GM12878 (cell line): ENCODE measurements around the gene PLCB4. TPM values are rescaled to one million over a fixed set of nuclear protein-coding genes. Genes with fewer than 3 reads are reported as not detected.

Experiments
- ATAC-seq: fragments of 200-7000 bp; cut with Tn5 transposase; 3 replicates; pipeline ENCODE4 v1.9.1; 2020; ENCODE audit warnings: mild to moderate bottlenecking, moderate library complexity
- BruUV-seq: library from RNA; stranded (reverse); fragments of 400-500 nt; replicated peaks from 2 replicates; lab custom pipeline; 2021; lab: Mats Ljungman, UMichigan
- CTCF ChIA-PET: fragments of 300-600 bp; sonication (Branson Sonifier 250); formaldehyde crosslinking; extraction: SDS; loops from one replicate; lab custom pipeline; 2021; ENCODE audit warnings: inconsistent platforms; lab: Yijun Ruan, JAX
- POLR2A ChIA-PET: fragments of 350-600 bp; formaldehyde crosslinking; extraction: SDS; loops from one replicate; lab custom pipeline; 2021; ENCODE audit warnings: inconsistent platforms; lab: Charles Lee
- RAD21 ChIA-PET: fragments of 300-600 bp; sonication (Branson Sonifier 250); formaldehyde crosslinking; loops from one replicate; lab custom pipeline; 2023; ENCODE audit warnings: antibody characterized with exemption; ENCODE audit not compliant: unreplicated experiment; lab: Charles Lee
- SMC1A ChIA-PET: fragments of 300-600 bp; sonication (Branson Sonifier 250); formaldehyde crosslinking; loops from one replicate; lab custom pipeline; 2023; ENCODE audit not compliant: unreplicated experiment, uncharacterized antibody; lab: Charles Lee
- DNase-seq: peaks from one replicate; pipeline ENCODE4 v3.0.0-alpha.2; 2011; ENCODE audit warnings: low read depth, low spot score
- FAIRE-seq: peaks from 3 replicates; lab custom pipeline; 2011; peaks lifted over from hg19 to GRCh38; lab: Jason Lieb, UNC
- H2AFZ ChIP-seq: 2 replicates; pipeline ENCODE4 v1.6.0; 2011; ENCODE audit warnings: low read depth, low read length, control low read depth; ENCODE audit not compliant: control insufficient read depth
- H3K27ac ChIP-seq: 2 replicates; pipeline ENCODE4 v1.5.1; 2011; ENCODE audit warnings: control low read depth; ENCODE audit not compliant: control insufficient read depth, insufficient read depth
- H3K27me3 ChIP-seq, 2 experiments: replicated peaks in 1 of 2; 2 replicates each; pipeline versions ENCODE4 v1.6.0 to v1.6.1; 2011; ENCODE audit warnings: low read length in 1 of 2; ENCODE audit not compliant: control insufficient read depth in 2 of 2, insufficient read depth in 2 of 2
- H3K36me3 ChIP-seq, 2 experiments: 2 replicates each; pipeline ENCODE4 v1.5.1; 2011; ENCODE audit warnings: low read length in 1 of 2; ENCODE audit not compliant: control insufficient read depth in 2 of 2, insufficient read depth in 2 of 2
- H3K4me1 ChIP-seq: 2 replicates; pipeline ENCODE4 v1.6.1; 2011; ENCODE audit warnings: mild to moderate bottlenecking, low read length, moderate library complexity, mixed read lengths; ENCODE audit not compliant: control insufficient read depth, insufficient read depth
- H3K4me2 ChIP-seq: 2 replicates; pipeline ENCODE4 v1.6.0; 2011; ENCODE audit warnings: control low read depth; ENCODE audit not compliant: control insufficient read depth, insufficient read depth
- H3K4me3 ChIP-seq: fragments of 200-600 bp; sonication (generic); 2 replicates; pipeline ENCODE4 v1.5.1; 2016
- H3K79me2 ChIP-seq: 2 replicates; pipeline ENCODE4 v1.6.0; 2011; ENCODE audit warnings: low read length; ENCODE audit not compliant: control insufficient read depth, insufficient read depth
- H3K9ac ChIP-seq: 2 replicates; pipeline ENCODE4 v1.8.0; 2011; ENCODE audit warnings: low read length, control low read depth, mixed read lengths; ENCODE audit not compliant: control insufficient read depth, insufficient read depth
- H3K9me3 ChIP-seq: replicated peaks from 3 replicates; pipeline ENCODE4 v1.5.1; 2011; ENCODE audit warnings: mild to moderate bottlenecking, low read length; ENCODE audit not compliant: control insufficient read depth, insufficient read depth
- H4K20me1 ChIP-seq: 2 replicates; pipeline ENCODE4 v1.6.0; 2011; ENCODE audit not compliant: control insufficient read depth, insufficient read depth
- BACH1 ChIP-seq: fragments of 450-650 bp; IDR thresholded peaks from 2 replicates; pipeline ENCODE4 v1.6.1; 2017; ENCODE audit warnings: mild to moderate bottlenecking, borderline replicate concordance
- CHD4 ChIP-seq: fragments of 200-600 bp; sonication (generic); IDR thresholded peaks from 2 replicates; pipeline ENCODE4 v1.6.1; 2016; ENCODE audit warnings: mild to moderate bottlenecking
- IKZF2 ChIP-seq, 2 experiments: fragments of 450-650 bp; IDR thresholded peaks; 2 replicates each; pipeline ENCODE4 v1.6.1; 2017; ENCODE audit warnings: mild to moderate bottlenecking in 2 of 2, moderate library complexity in 2 of 2
- IRF5 ChIP-seq: fragments of 450-650 bp; IDR thresholded peaks from 2 replicates; pipeline ENCODE4 v1.6.1; 2017; ENCODE audit warnings: borderline replicate concordance
- MXI1 ChIP-seq: fragments of 150-350 bp; IDR thresholded peaks from 2 replicates; pipeline ENCODE4 v1.6.1; 2011; ENCODE audit warnings: low read depth, mild to moderate bottlenecking, inconsistent platforms, low read length, improper control_type of control experiment
- NFIC ChIP-seq: IDR thresholded peaks from 2 replicates; pipeline ENCODE4 v1.6.1; 2012; ENCODE audit warnings: low read depth, mild to moderate bottlenecking, inconsistent platforms, low read length, moderate library complexity
- SMC3 ChIP-seq: IDR thresholded peaks from 2 replicates; pipeline ENCODE4 v1.6.1; 2011; ENCODE audit warnings: low read length, improper control_type of control experiment, borderline replicate concordance
- YY1 ChIP-seq: IDR thresholded peaks from 2 replicates; pipeline ENCODE4 v1.6.1; 2011; ENCODE audit warnings: low read depth, mild to moderate bottlenecking, low read length
- ZNF384 ChIP-seq: IDR thresholded peaks from 2 replicates; pipeline ENCODE4 v1.6.1; 2012; ENCODE audit warnings: low read depth, mild to moderate bottlenecking, low read length, improper control_type of control experiment, borderline replicate concordance
- ZNF687 ChIP-seq: fragments of 450-650 bp; IDR thresholded peaks from 2 replicates; pipeline ENCODE4 v1.6.1; 2017; ENCODE audit warnings: mild to moderate bottlenecking, moderate library complexity
- ZSCAN29 ChIP-seq: fragments of 450-650 bp; IDR thresholded peaks from 2 replicates; pipeline ENCODE4 v1.6.1; 2017; ENCODE audit warnings: mild to moderate bottlenecking, moderate library complexity
- WGBS: methylation state at CpG from one replicate; pipeline ENCODE4 v1.1.6; 2016; ENCODE audit warnings: low lambda C conversion rate; ENCODE audit not compliant: insufficient replicate concordance, insufficient coverage; ENCODE audit errors: missing lambda C conversion rate; 5-methylcytosine and 5-hydroxymethylcytosine counted together
- in situ Hi-C: fragments of 300-500 bp; cut with MboI; formaldehyde crosslinking; loops from 9 replicates; pipeline ENCODE4 v1.14.3; 2018; ENCODE audit warnings: mixed read lengths
- intact Hi-C: fragments of 100-400 bp; cut with micrococcal nuclease; formaldehyde crosslinking; loops from one replicate; pipeline ENCODE4 v1.14.2; 2022; ENCODE audit not compliant: unreplicated experiment
- polyA plus RNA-seq, 11 experiments: library from polyadenylated mRNA; depleted of rRNA in 4 of 11; unstranded in 6 of 11; stranded (reverse) in 5 of 11; fragments of >200 nt; fragmentation: Nextera tagmentation in 4 of 11; fragmentation: Illumina TruSeq in 1 of 11; extraction: Ambion mirVana in 4 of 11; extraction: Trizol in 1 of 11; gene quantifications; 1 replicate in 1 of 11; 2 replicates in 10 of 11; pipeline versions ENCODE4 v1.2.1 to v1.2.3, GENCODE V29; 2011 to 2016; ENCODE audit warnings: inconsistent platforms in 2 of 11, missing spikeins in 2 of 11, low read depth in 1 of 11
- total RNA-seq, 4 experiments: library from RNA; depleted of rRNA in 3 of 4; stranded (reverse); fragments of >200 nt in 3 of 4; fragmentation: Illumina TruSeq in 1 of 4; extraction: Trizol in 1 of 4; gene quantifications; 2 replicates each; pipeline versions ENCODE4 v1.2.1 to v1.2.3, GENCODE V29; 2013 to 2021
- TF ChIP-seq, protein P1 (sequence below): fragments of 450-650 bp; IDR thresholded peaks from 2 replicates; pipeline ENCODE4 v1.6.1; 2018; ENCODE audit warnings: mild to moderate bottlenecking, low read depth, moderate library complexity; ENCODE audit not compliant: partially characterized antibody
- TF ChIP-seq, protein P2 (sequence below): fragments of 450-650 bp; IDR thresholded peaks from 2 replicates; pipeline ENCODE4 v1.6.1; 2017; ENCODE audit warnings: mild to moderate bottlenecking, low read depth, inconsistent platforms; ENCODE audit not compliant: poor library complexity, severe bottlenecking
- TF ChIP-seq, protein P3 (sequence below): IDR thresholded peaks from 2 replicates; pipeline ENCODE4 v1.6.1; 2012; ENCODE audit warnings: low read depth, low read length, improper control_type of control experiment

Gene PLCB4
- total and polyA plus RNA-seq, 10 of the 15 experiments (the other 5 are each of a cell fraction or from before 2014, with no cell fraction given), result not detected

- BruUV-seq, result no TSS peak
- TF ChIP-seq CHD4 (no peak), BACH1 (no peak), ZSCAN29 (no peak), ZNF687 (no peak), IKZF2 (IDR thresholded peaks at IDR 0.05) (no peak), NFIC (no peak), IRF5 (no peak), YY1 (no peak), ZNF384 (no peak), MXI1 (no peak), SMC3 (no peak)
- TF ChIP-seq, protein P1, sequence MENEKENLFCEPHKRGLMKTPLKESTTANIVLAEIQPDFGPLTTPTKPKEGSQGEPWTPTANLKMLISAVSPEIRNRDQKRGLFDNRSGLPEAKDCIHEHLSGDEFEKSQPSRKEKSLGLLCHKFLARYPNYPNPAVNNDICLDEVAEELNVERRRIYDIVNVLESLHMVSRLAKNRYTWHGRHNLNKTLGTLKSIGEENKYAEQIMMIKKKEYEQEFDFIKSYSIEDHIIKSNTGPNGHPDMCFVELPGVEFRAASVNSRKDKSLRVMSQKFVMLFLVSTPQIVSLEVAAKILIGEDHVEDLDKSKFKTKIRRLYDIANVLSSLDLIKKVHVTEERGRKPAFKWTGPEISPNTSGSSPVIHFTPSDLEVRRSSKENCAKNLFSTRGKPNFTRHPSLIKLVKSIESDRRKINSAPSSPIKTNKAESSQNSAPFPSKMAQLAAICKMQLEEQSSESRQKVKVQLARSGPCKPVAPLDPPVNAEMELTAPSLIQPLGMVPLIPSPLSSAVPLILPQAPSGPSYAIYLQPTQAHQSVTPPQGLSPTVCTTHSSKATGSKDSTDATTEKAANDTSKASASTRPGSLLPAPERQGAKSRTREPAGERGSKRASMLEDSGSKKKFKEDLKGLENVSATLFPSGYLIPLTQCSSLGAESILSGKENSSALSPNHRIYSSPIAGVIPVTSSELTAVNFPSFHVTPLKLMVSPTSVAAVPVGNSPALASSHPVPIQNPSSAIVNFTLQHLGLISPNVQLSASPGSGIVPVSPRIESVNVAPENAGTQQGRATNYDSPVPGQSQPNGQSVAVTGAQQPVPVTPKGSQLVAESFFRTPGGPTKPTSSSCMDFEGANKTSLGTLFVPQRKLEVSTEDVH, result no peak
- TF ChIP-seq, protein P2, sequence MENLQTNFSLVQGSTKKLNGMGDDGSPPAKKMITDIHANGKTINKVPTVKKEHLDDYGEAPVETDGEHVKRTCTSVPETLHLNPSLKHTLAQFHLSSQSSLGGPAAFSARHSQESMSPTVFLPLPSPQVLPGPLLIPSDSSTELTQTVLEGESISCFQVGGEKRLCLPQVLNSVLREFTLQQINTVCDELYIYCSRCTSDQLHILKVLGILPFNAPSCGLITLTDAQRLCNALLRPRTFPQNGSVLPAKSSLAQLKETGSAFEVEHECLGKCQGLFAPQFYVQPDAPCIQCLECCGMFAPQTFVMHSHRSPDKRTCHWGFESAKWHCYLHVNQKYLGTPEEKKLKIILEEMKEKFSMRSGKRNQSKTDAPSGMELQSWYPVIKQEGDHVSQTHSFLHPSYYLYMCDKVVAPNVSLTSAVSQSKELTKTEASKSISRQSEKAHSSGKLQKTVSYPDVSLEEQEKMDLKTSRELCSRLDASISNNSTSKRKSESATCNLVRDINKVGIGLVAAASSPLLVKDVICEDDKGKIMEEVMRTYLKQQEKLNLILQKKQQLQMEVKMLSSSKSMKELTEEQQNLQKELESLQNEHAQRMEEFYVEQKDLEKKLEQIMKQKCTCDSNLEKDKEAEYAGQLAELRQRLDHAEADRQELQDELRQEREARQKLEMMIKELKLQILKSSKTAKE, result no peak
- TF ChIP-seq, protein P3, sequence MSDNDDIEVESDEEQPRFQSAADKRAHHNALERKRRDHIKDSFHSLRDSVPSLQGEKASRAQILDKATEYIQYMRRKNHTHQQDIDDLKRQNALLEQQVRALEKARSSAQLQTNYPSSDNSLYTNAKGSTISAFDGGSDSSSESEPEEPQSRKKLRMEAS, result no peak
Measured at GRCh38 chr20:9360431-9360830, 291.5 kb downstream of the PLCB4 start.

More at GRCh38 chr20:9360431-9360830, 291.5 kb downstream of the PLCB4 start:
- SMC1A ChIA-PET, result interaction anchor here (0.5 kb wide), 1 partner anchor 68 kb away, joined by 3 read pairs; no protein-coding TSS in a partner anchor
- no peak for DNase-seq
- POLR2A ChIA-PET, result interaction anchor here (0.5 kb wide), 1 partner anchor 316 kb away, joined by 3 read pairs; no protein-coding TSS in a partner anchor
- no peak for FAIRE-seq
- Histone ChIP-seq H3K9me3 (no peaks in the 10 kb centered on the region), H3K4me1 (no peaks in the 10 kb centered on the region), H3K36me3 (no peaks in the 10 kb centered on the region), H3K4me2 (no peak overlapping the region), H3K79me2 (no peaks in the 10 kb centered on the region), H3K27ac (no peak overlapping the region), H3K4me3 (no peak overlapping the region), H3K27me3 (no peaks in the 10 kb centered on the region; a peak in 1 of 4 replicates), H4K20me1 (no peaks in the 10 kb centered on the region), H2AFZ (no peak overlapping the region), H3K9ac (no peak overlapping the region)
- in situ Hi-C loops, result no loop called here
- ATAC-seq, result no peak
- whole genome bisulfite sequencing, result 0% methylated on average over 1 of the region's 1 CpG
- CTCF ChIA-PET, result no interaction called here
- intact Hi-C loops, result loop anchor here (2.0 kb wide), 1 partner anchor 570 kb away; no protein-coding TSS in a partner anchor
- RAD21 ChIA-PET, result no interaction called here
